HG03571 (cell line): ENCODE results near the gene ACKR3.

Source experiments
- ATAC-seq: cut with Tn5 transposase; IDR thresholded peaks from one replicate; pipeline ENCODE4 v1.9.1; 2021; ENCODE audit not compliant: unreplicated experiment

Gene ACKR3

GRCh38 chr2:236569573-236569973 lies at the start of gene ACKR3:
ACKR3 (plus strand) TSS chr2:236569825; CDS start chr2:236580466, 10,641 bp downstream.
- ATAC-seq = peak; percentile 84

GRCh38 chr2:236521556-236521955 lies 48.1 kb upstream of the ACKR3 start:
- no peak for ATAC-seq

GRCh38 chr2:236523249-236523648 lies 46.4 kb upstream of the ACKR3 start:
- no peak for ATAC-seq

- no peak for ATAC-seq
Measured at GRCh38 chr2:236525411-236525997, 44.1 kb upstream of the ACKR3 start.

GRCh38 chr2:236526455-236527158 lies 43.0 kb upstream of the ACKR3 start:
- ATAC-seq = no peak

GRCh38 chr2:236527159-236527630 lies 42.4 kb upstream of the ACKR3 start:
- ATAC-seq = no peak

GRCh38 chr2:236529606-236530005 lies 40.0 kb upstream of the ACKR3 start:
- no peak for ATAC-seq

GRCh38 chr2:236530512-236530911 lies 39.1 kb upstream of the ACKR3 start:
- ATAC-seq = no peak

GRCh38 chr2:236531195-236531594 lies 38.4 kb upstream of the ACKR3 start:
- no peak for ATAC-seq

- ATAC-seq = no peak
Measured at GRCh38 chr2:236531996-236532395, 37.6 kb upstream of the ACKR3 start.

- ATAC-seq = no peak
Measured at GRCh38 chr2:236533343-236533742, 36.3 kb upstream of the ACKR3 start.

- ATAC-seq = no peak
Measured at GRCh38 chr2:236535024-236535423, 34.6 kb upstream of the ACKR3 start.

GRCh38 chr2:236536727-236537398 lies 32.8 kb upstream of the ACKR3 start:
- peak; percentile 64 for ATAC-seq

GRCh38 chr2:236538242-236538641 lies 31.4 kb upstream of the ACKR3 start:
- ATAC-seq = peak; percentile 48

- ATAC-seq = no peak
Measured at GRCh38 chr2:236541008-236541562, 28.5 kb upstream of the ACKR3 start.

GRCh38 chr2:236544362-236544761 lies 25.3 kb upstream of the ACKR3 start:
- no peak for ATAC-seq

GRCh38 chr2:236545248-236545658 lies 24.4 kb upstream of the ACKR3 start:
- ATAC-seq = peak; percentile 50

- peak; percentile 53 for ATAC-seq
Measured at GRCh38 chr2:236545814-236546480, 23.7 kb upstream of the ACKR3 start.

GRCh38 chr2:236546561-236547002 lies 23.0 kb upstream of the ACKR3 start:
- ATAC-seq = no peak

- no peak for ATAC-seq
Measured at GRCh38 chr2:236547725-236548124, 21.9 kb upstream of the ACKR3 start.
